HepG2 (cell line): ENCODE data around the gene MYO3B. TPM values are rescaled to one million over a fixed set of nuclear protein-coding genes. Genes with fewer than 3 reads are reported as not detected.

Source experiments
- ATAC-seq: fragments of 200-7000 bp; cut with Tn5 transposase; 3 replicates; pipeline ENCODE4 v1.9.1; 2020; ENCODE audit warnings: mild to moderate bottlenecking, moderate library complexity
- BruUV-seq: library from RNA; stranded (reverse); fragments of 400-500 nt; replicated peaks from 2 replicates; lab custom pipeline; 2021; lab: Mats Ljungman, UMichigan
- CTCF ChIA-PET: fragments of 300-600 bp; formaldehyde crosslinking; extraction: SDS; loops from one replicate; lab custom pipeline; 2021; ENCODE audit warnings: low total read pairs, inconsistent platforms, low intra/inter-chr PET ratio; lab: Yijun Ruan, JAX
- POLR2A ChIA-PET: fragments of 350-600 bp; sonication (Branson Sonifier 250); formaldehyde crosslinking; loops from one replicate; lab custom pipeline; 2020; ENCODE audit warnings: antibody characterized with exemption, inconsistent platforms; lab: Yijun Ruan, JAX
- DNase-seq: peaks from one replicate; pipeline ENCODE4 v3.0.0-alpha.2; 2015; ENCODE audit warnings: low spot score
- FAIRE-seq: peaks from 3 replicates; lab custom pipeline; 2011; peaks lifted over from hg19 to GRCh38; lab: Jason Lieb, UNC
- H2AFZ ChIP-seq: one replicate; pipeline ENCODE4 v1.6.1; 2011; ENCODE audit warnings: low read length, inconsistent platforms
- H3K27ac ChIP-seq: fragments of 300-600 bp; 3 replicates; pipeline ENCODE4 v1.8.0; 2011; ENCODE audit warnings: mixed run types, mild to moderate bottlenecking, mixed read lengths, low read length, inconsistent platforms; ENCODE audit not compliant: insufficient read depth; ENCODE audit errors: extremely low read length
- H3K27me3 ChIP-seq, 2 experiments: fragments of 200-600 bp in 1 of 2; 2 replicates in 1 of 2; 3 replicates in 1 of 2; pipeline versions ENCODE4 v1.6.0 to v1.8.0; 2011; ENCODE audit warnings: low read length in 2 of 2, mild to moderate bottlenecking in 2 of 2, moderate library complexity in 2 of 2, inconsistent platforms in 1 of 2; ENCODE audit not compliant: insufficient read depth in 2 of 2, control insufficient read depth in 1 of 2
- H3K36me3 ChIP-seq, 2 experiments: fragments of 200-600 bp in 1 of 2; replicated peaks in 1 of 2; 2 replicates in 1 of 2; 3 replicates in 1 of 2; pipeline versions ENCODE4 v1.5.1 to v1.8.0; 2011; ENCODE audit warnings: low read length in 2 of 2, inconsistent platforms in 1 of 2; ENCODE audit not compliant: insufficient read depth in 2 of 2, control insufficient read depth in 1 of 2
- H3K4me1 ChIP-seq: 2 replicates; pipeline ENCODE4 v1.5.1; 2012; ENCODE audit warnings: low read length, inconsistent platforms; ENCODE audit not compliant: insufficient read depth
- H3K4me2 ChIP-seq: 2 replicates; pipeline ENCODE4 v1.6.0; 2011; ENCODE audit warnings: low read depth, low read length, inconsistent platforms
- H3K4me3 ChIP-seq, 3 experiments: fragments of 200-600 bp in 1 of 3; sonication (generic), shearing (Covaris generic) in 1 of 3; replicated peaks in 1 of 3; 2 replicates each; pipeline ENCODE4 v1.5.1; 2011 to 2016; ENCODE audit warnings: low read length in 3 of 3, inconsistent platforms in 2 of 3, low read depth in 2 of 3, mild to moderate bottlenecking in 2 of 3, control low read depth in 1 of 3, mixed read lengths in 1 of 3; ENCODE audit not compliant: insufficient read depth in 1 of 3
- H3K79me2 ChIP-seq: one replicate; pipeline ENCODE4 v1.6.1; 2011; ENCODE audit warnings: low read length, inconsistent platforms; ENCODE audit not compliant: insufficient read depth
- H3K9ac ChIP-seq: 2 replicates; pipeline ENCODE4 v1.6.0; 2011; ENCODE audit warnings: mild to moderate bottlenecking, low read depth, low read length, inconsistent platforms; ENCODE audit not compliant: insufficient read depth
- H3K9me3 ChIP-seq: 2 replicates; pipeline ENCODE4 v1.5.1; 2012; ENCODE audit warnings: mild to moderate bottlenecking, low read length
- H4K20me1 ChIP-seq: 2 replicates; pipeline ENCODE4 v1.6.0; 2011; ENCODE audit warnings: inconsistent platforms, mild to moderate bottlenecking, low read length, moderate library complexity; ENCODE audit not compliant: insufficient read depth
- ATF5 ChIP-seq: sonication (generic); formaldehyde crosslinking; IDR thresholded peaks from 2 replicates; pipeline ENCODE4 v1.4.0; 2020; ENCODE audit warnings: mild to moderate bottlenecking, low read depth, missing genetic modification reagents
- CREB1 ChIP-seq, 2 experiments: fragments of 450-650 bp in 1 of 2; IDR thresholded peaks; 2 replicates each; pipeline ENCODE4 v1.6.1; 2016 to 2017; ENCODE audit warnings: control low read depth in 1 of 2, mild to moderate bottlenecking in 1 of 2, missing compliant biosample characterization in 1 of 2, missing genetic modification characterization in 1 of 2
- REPIN1 ChIP-seq: sonication (generic); formaldehyde crosslinking; IDR thresholded peaks from 2 replicates; pipeline ENCODE4 v1.8.0; 2022; ENCODE audit warnings: missing genetic modification reagents, low read depth, mild to moderate bottlenecking, borderline replicate concordance
- SRSF4 ChIP-seq: fragments of 200-400 bp; formaldehyde crosslinking; IDR thresholded peaks from one replicate; pipeline ENCODE4 v1.6.1; 2018; ENCODE audit warnings: mild to moderate bottlenecking, low read depth, low read length, moderate library complexity; ENCODE audit not compliant: poor library complexity, severe bottlenecking
- THAP11 ChIP-seq: IDR thresholded peaks from 2 replicates; pipeline ENCODE4 v1.6.1; 2016; ENCODE audit warnings: missing biosample characterization, missing genetic modification reagents
- ZNF556 ChIP-seq: sonication (generic); formaldehyde crosslinking; IDR thresholded peaks from 2 replicates; pipeline ENCODE4 v1.4.0; 2020; ENCODE audit warnings: mild to moderate bottlenecking, missing genetic modification reagents, borderline replicate concordance
- ZNF639 ChIP-seq: conservative IDR thresholded peaks from 2 replicates; pipeline ENCODE4 v1.6.1; 2018; ENCODE audit warnings: missing genetic modification reagents
- ZNF691 ChIP-seq: sonication (generic); formaldehyde crosslinking; IDR thresholded peaks from 2 replicates; pipeline ENCODE4 v1.4.0; 2020; ENCODE audit warnings: missing genetic modification reagents, low read depth, mild to moderate bottlenecking, borderline replicate concordance
- WGBS: methylation state at CpG from one replicate; pipeline ENCODE4 v1.1.6; 2017; ENCODE audit warnings: low lambda C conversion rate; 5-methylcytosine and 5-hydroxymethylcytosine counted together
- in situ Hi-C: cut with HindIII; loops from 2 replicates; pipeline ENCODE4 v1.10.0; 2017; ENCODE audit warnings: low pct_unique_long_range_greater_than_20kb; ENCODE audit not compliant: extremely low pct_ligation_motif_present
- intact Hi-C: fragments of 100-400 bp; cut with micrococcal nuclease; formaldehyde crosslinking; loops from one replicate; pipeline ENCODE4 v1.10.0; 2022; ENCODE audit not compliant: unreplicated experiment
- polyA plus RNA-seq, 8 experiments: library from polyadenylated mRNA; depleted of rRNA in 3 of 8; stranded (reverse) in 7 of 8; unstranded in 1 of 8; fragments of >200 nt; fragmentation: Illumina TruSeq in 4 of 8; extraction: Trizol in 4 of 8; gene quantifications; 2 replicates each; pipeline versions ENCODE4 v1.2.1 to v1.2.3, GENCODE V29; 2011 to 2016; ENCODE audit warnings: low read depth in 4 of 8, missing spikeins in 1 of 8, mixed read lengths in 1 of 8; ENCODE audit not compliant: insufficient read depth in 1 of 8
- total RNA-seq, 5 experiments: library from RNA; depleted of rRNA; stranded (reverse); fragments of >200 nt; fragmentation: Illumina TruSeq; extraction: Trizol; gene quantifications; 2 replicates each; pipeline ENCODE4 v1.2.3, GENCODE V29; 2016; ENCODE audit warnings: low read depth in 1 of 5

The MYO3B gene
- total and polyA plus RNA-seq, 2 of the 13 experiments (the other 11 are each of a cell fraction or from before 2014, with no cell fraction given): 0.01 TPM; not detected in 1

- TF ChIP-seq ATF5 (no peak), THAP11 (no peak)
Observed at GRCh38 chr2:170300993-170301392, 123.0 kb downstream of the MYO3B start (continued).

GRCh38 chr2:170301626-170302025, 123.7 kb downstream of the MYO3B start:
- intact Hi-C loops (no loop called here), in situ Hi-C loops (no loop called here)
- H3K9ac ChIP-seq: no peak overlapping the region
- no peak overlapping the region for H3K27ac ChIP-seq
- no peaks in the 10 kb centered on the region; a peak in 1 of 5 replicates for H3K27me3 ChIP-seq
- ChIA-PET POLR2A (no interaction called here), CTCF (no interaction called here)
- H3K9me3 ChIP-seq: no peaks in the 10 kb centered on the region
- 15% methylated on average over 5 of the region's 5 CpGs for WGBS
- H3K4me3 ChIP-seq: no peak overlapping the region
- H2AFZ ChIP-seq: no peak overlapping the region
- no peaks in the 10 kb centered on the region for H3K36me3 ChIP-seq
- no peaks in the 10 kb centered on the region for H3K79me2 ChIP-seq
- no peak for TF ChIP-seq ZNF639 (CRISPR knock-in tag)
- peak; percentile 35; the same call in 1 of the 2 replicates for TF ChIP-seq CREB1 (IDR thresholded peaks at IDR 0.05)
- TF ChIP-seq CREB1 (CRISPR knock-in tag; IDR thresholded peaks at IDR 0.05): no peak
- no peaks in the 10 kb centered on the region for H3K4me1 ChIP-seq
- H3K4me2 ChIP-seq: no peak overlapping the region
- no TSS peak for BruUV-seq
- ATAC-seq: no peak
- no peaks in the 10 kb centered on the region for H4K20me1 ChIP-seq
- FAIRE-seq: no peak
- DNase-seq: no peak

DNA sequence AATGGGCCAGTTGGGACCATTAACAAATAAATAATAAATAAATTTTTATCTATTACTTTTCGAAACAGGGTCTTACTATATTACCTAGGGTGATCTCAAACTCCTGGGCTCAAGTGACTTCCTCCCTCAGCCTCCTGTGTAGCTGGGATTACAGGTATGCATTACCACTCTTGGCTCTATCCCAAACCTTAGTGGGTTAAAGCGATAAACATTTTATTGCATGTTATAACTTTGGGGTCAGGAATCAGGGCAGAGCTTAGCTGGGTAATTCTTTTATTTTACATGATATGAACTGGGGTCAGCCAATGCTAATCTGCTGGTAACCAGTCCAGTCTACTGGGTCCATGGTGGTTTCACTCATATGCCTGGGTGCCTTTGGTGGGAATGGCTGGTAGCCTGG, 127.8 kb downstream of the MYO3B start:
- Histone ChIP-seq H4K20me1 (no peaks in the 10 kb centered on the region), H3K79me2 (no peaks in the 10 kb centered on the region), H3K4me3 (no peak overlapping the region), H3K36me3 (no peaks in the 10 kb centered on the region), H2AFZ (no peak overlapping the region), H3K9ac (no peak overlapping the region), H3K4me1 (peaks cover 10% of the 10 kb centered on the region; the same call in 1 of the 2 replicates)
- in situ Hi-C loops: no loop called here
- WGBS: 47% methylated on average over 2 of the region's 2 CpGs
- FAIRE-seq (no peak), ATAC-seq (no peak)
- ChIA-PET CTCF (no interaction called here), POLR2A (no interaction called here)
- TF ChIP-seq SRSF4 (no peak), ZNF691 (CRISPR knock-in tag) (no peak), REPIN1 (CRISPR knock-in tag) (no peak), ZNF556 (no peak)
- TF ChIP-seq, all 625 proteins: peak for 0
- Histone ChIP-seq H3K4me2 (no peak overlapping the region), H3K27me3 (no peaks in the 10 kb centered on the region; a peak in 1 of 5 replicates), H3K9me3 (no peaks in the 10 kb centered on the region), H3K27ac (no peak overlapping the region)
- intact Hi-C loops: no loop called here
- DNase-seq: no peak
- no TSS peak for BruUV-seq
